Uterus (tissue), 4 donors: ENCODE measurements around the gene KCNN2. TPM values are rescaled to one million over a fixed set of nuclear protein-coding genes. Genes with fewer than 3 reads are reported as not detected.

Experiments used
- DNase-seq, 2 donors: peaks; one replicate each; pipeline ENCODE4 v3.0.0-alpha.2; 2019 to 2020
- H3K27ac ChIP-seq, 2 donors: fragments of 200-600 bp; sonication (generic); 1 replicate in 1 of 2; 2 replicates in 1 of 2; pipeline ENCODE4 v1.5.1; 2016 to 2018
- H3K27me3 ChIP-seq, 2 donors: fragments of 200-600 bp; sonication (generic); one replicate each; pipeline ENCODE4 v1.5.1; 2018 to 2019; ENCODE audit warnings: control low read depth in 1 of 2
- H3K36me3 ChIP-seq, 2 donors: fragments of 200-600 bp; sonication (generic); one replicate each; pipeline ENCODE4 v1.5.1; 2019; ENCODE audit warnings: control low read depth in 1 of 2
- H3K4me1 ChIP-seq, 2 donors: fragments of 200-600 bp; sonication (generic); one replicate each; pipeline ENCODE4 v1.5.1; 2018 to 2019; ENCODE audit warnings: control low read depth in 1 of 2
- H3K4me3 ChIP-seq, 2 donors: fragments of 200-600 bp; sonication (generic); 1 replicate in 1 of 2; 2 replicates in 1 of 2; pipeline ENCODE4 v1.5.1; 2018 to 2019; ENCODE audit warnings: mild to moderate bottlenecking in 1 of 2
- H3K9me3 ChIP-seq, 2 donors: fragments of 200-600 bp; sonication (generic); one replicate each; pipeline ENCODE4 v1.5.1; 2019; ENCODE audit warnings: control low read depth in 1 of 2
- CTCF ChIP-seq, 4 experiments: fragments of 200-600 bp in 2 of 4; fragments of 450-650 bp in 2 of 4; sonication (generic) in 2 of 4; IDR thresholded peaks; one replicate each; pipeline ENCODE4 v1.5.1; 2016 to 2019; ENCODE audit warnings: antibody characterized with exemption in 4 of 4, mild to moderate bottlenecking in 2 of 4, moderate library complexity in 1 of 4
- POLR2A ChIP-seq, 2 donors: fragments of 450-650 bp; IDR thresholded peaks; one replicate each; pipeline ENCODE4 v1.6.1; 2016; ENCODE audit warnings: antibody characterized with exemption in 2 of 2, mild to moderate bottlenecking in 1 of 2, moderate library complexity in 1 of 2
- intact Hi-C: fragments of 100-400 bp; cut with DNase I; formaldehyde crosslinking; loops from one replicate; pipeline ENCODE4 v1.15.1; 2023; ENCODE audit warnings: low total_unique reads
- total RNA-seq, 4 donors: library from RNA; depleted of rRNA in 3 of 4; stranded (reverse); fragments of >200 nt in 3 of 4; gene quantifications; one replicate each; pipeline versions ENCODE4 v1.1.0 to v1.2.4, GENCODE V29; 2014 to 2023
- donor health status: DM: yes; HTN: yes; CAD: no.

The KCNN2 gene
- total RNA-seq, 4 donors from 2014 or later: 1.8 to 7.1 (median 4.9) TPM

DNA sequence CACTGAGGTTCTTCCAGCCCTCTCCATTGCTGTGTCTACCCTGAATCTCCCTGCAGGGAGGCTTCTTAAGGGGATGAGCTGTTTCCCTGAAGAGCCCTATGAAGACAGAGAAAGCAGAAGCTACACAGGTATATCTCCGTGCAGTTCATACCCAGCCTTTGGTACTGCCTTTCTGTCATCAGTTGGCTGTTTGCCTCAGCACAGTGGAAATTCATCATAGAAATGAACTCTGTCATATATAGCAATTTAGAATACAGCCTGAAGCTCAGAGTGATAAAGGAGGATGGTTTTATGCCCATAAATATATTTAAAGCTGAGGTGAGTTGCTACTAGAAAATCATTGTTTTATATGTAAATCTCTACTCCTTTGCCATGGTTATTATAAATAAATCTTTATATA is 42.6 kb upstream of the KCNN2 start:
- DNase-seq: no peak
- Histone ChIP-seq H3K27ac (no peak overlapping the region), H3K36me3 (no peaks in the 10 kb centered on the region), H3K27me3 (no peaks in the 10 kb centered on the region), H3K4me1 (no peaks in the 10 kb centered on the region), H3K9me3 (no peaks in the 10 kb centered on the region), H3K4me3 (no peak overlapping the region)
- TF ChIP-seq CTCF (IDR thresholded peaks at IDR 0.05): no peak
- no peak for TF ChIP-seq POLR2A (IDR thresholded peaks at IDR 0.05)
- intact Hi-C loops: no loop called here

- Histone ChIP-seq H3K27ac (no peak overlapping the region), H3K27me3 (no peaks in the 10 kb centered on the region), H3K4me3 (no peak overlapping the region), H3K9me3 (no peaks in the 10 kb centered on the region), H3K4me1 (no peaks in the 10 kb centered on the region), H3K36me3 (no peaks in the 10 kb centered on the region)
- no peak for TF ChIP-seq POLR2A (IDR thresholded peaks at IDR 0.05)
- TF ChIP-seq CTCF (IDR thresholded peaks at IDR 0.05): no peak
- no peak for DNase-seq
- intact Hi-C loops: no loop called here
Measured at GRCh38 chr5:114319821-114320220, 42.0 kb upstream of the KCNN2 start.

- H3K4me3 ChIP-seq: no peak overlapping the region
- no peaks in the 10 kb centered on the region for H3K9me3 ChIP-seq
- no peak for DNase-seq
- no peak overlapping the region for H3K27ac ChIP-seq
- no peaks in the 10 kb centered on the region for H3K27me3 ChIP-seq
- TF ChIP-seq CTCF (IDR thresholded peaks at IDR 0.05) (no peak), POLR2A (IDR thresholded peaks at IDR 0.05) (no peak)
- H3K4me1 ChIP-seq: no peaks in the 10 kb centered on the region
- intact Hi-C loops: no loop called here
- H3K36me3 ChIP-seq: no peaks in the 10 kb centered on the region
Measured at GRCh38 chr5:114324282-114324681, 37.6 kb upstream of the KCNN2 start.

- no peak overlapping the region for H3K27ac ChIP-seq
- no peaks in the 10 kb centered on the region for H3K27me3 ChIP-seq
- H3K9me3 ChIP-seq: no peaks in the 10 kb centered on the region
- TF ChIP-seq POLR2A (IDR thresholded peaks at IDR 0.05): no peak
- no peak for TF ChIP-seq CTCF (IDR thresholded peaks at IDR 0.05)
- H3K4me1 ChIP-seq: no peaks in the 10 kb centered on the region
- H3K4me3 ChIP-seq: no peak overlapping the region
- no peak for DNase-seq
- intact Hi-C loops: no loop called here
- H3K36me3 ChIP-seq: no peaks in the 10 kb centered on the region
Measured at GRCh38 chr5:114325541-114325940, 36.3 kb upstream of the KCNN2 start.

DNA sequence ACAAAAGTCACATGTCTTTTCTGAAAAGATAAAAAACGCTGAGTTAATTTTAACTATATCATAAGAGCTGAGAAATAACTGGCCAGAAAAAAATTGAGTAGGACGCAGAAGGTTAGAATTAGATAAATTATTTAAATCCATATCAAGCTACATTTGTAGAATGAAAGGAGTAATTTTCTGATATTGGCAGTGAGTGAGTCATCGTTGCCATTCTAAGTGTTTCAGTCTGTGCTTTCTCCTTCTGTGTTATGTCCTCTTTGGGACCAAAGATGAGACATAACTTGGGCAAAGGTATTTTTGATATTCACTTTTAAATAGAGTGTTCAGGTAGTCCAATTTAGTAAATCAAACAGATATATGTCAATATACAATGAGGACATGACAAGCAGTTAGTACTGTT is 34.4 kb upstream of the KCNN2 start:
- Histone ChIP-seq H3K27ac (no peak overlapping the region), H3K4me3 (no peak overlapping the region), H3K9me3 (no peaks in the 10 kb centered on the region), H3K36me3 (no peaks in the 10 kb centered on the region), H3K4me1 (no peaks in the 10 kb centered on the region), H3K27me3 (no peaks in the 10 kb centered on the region)
- TF ChIP-seq POLR2A (IDR thresholded peaks at IDR 0.05): no peak
- no peak for TF ChIP-seq CTCF (IDR thresholded peaks at IDR 0.05)
- no peak for DNase-seq
- intact Hi-C loops: no loop called here
